Endodermal cell (in vitro differentiated cells): ENCODE data around the gene SIN3A. TPM values are rescaled to one million over a fixed set of nuclear protein-coding genes. Genes with fewer than 3 reads are reported as not detected.

Experiments used
- DNase-seq: peaks from one replicate; pipeline ENCODE4 v3.0.0-alpha.2; 2017
- H3K27ac ChIP-seq: 2 replicates; pipeline ENCODE4 v1.5.1; 2013; ENCODE audit warnings: mild to moderate bottlenecking, low read depth, low read length, moderate library complexity
- H3K27me3 ChIP-seq: 2 replicates; pipeline ENCODE4 v1.6.1; 2013; ENCODE audit warnings: mild to moderate bottlenecking, low read length, moderate library complexity; ENCODE audit not compliant: insufficient read depth, control insufficient read depth, poor library complexity, severe bottlenecking
- H3K36me3 ChIP-seq: 2 replicates; pipeline ENCODE4 v1.7.0; 2013; ENCODE audit warnings: mild to moderate bottlenecking, low read length, moderate library complexity; ENCODE audit not compliant: control insufficient read depth, insufficient read depth
- H3K4me1 ChIP-seq: one replicate; pipeline ENCODE4 v1.7.0; 2013; ENCODE audit warnings: low read length; ENCODE audit not compliant: control insufficient read depth, insufficient read depth
- H3K4me3 ChIP-seq: 2 replicates; pipeline ENCODE4 v1.5.1; 2013; ENCODE audit warnings: mild to moderate bottlenecking, low read length, moderate library complexity
- H3K9ac ChIP-seq: 2 replicates; pipeline ENCODE4 v1.6.1; 2013; ENCODE audit warnings: mild to moderate bottlenecking, low read length, moderate library complexity; ENCODE audit not compliant: poor library complexity, severe bottlenecking; ENCODE audit errors: extremely low read depth
- H3K9me3 ChIP-seq: 2 replicates; pipeline ENCODE4 v1.6.1; 2013; ENCODE audit warnings: mild to moderate bottlenecking, low read length, moderate library complexity; ENCODE audit not compliant: control insufficient read depth
- H3K27ac Mint-ChIP-seq: 2 replicates; pipeline ENCODE4 v1.8.0; 2020; ENCODE audit warnings: mixed read lengths
- H3K27me3 Mint-ChIP-seq: 2 replicates; pipeline ENCODE4 v1.8.0; 2021; ENCODE audit warnings: mild to moderate bottlenecking, mixed read lengths; ENCODE audit not compliant: insufficient read depth
- H3K36me3 Mint-ChIP-seq: 2 replicates; pipeline ENCODE4 v1.8.0; 2020; ENCODE audit warnings: low read depth, mixed read lengths
- H3K4me1 Mint-ChIP-seq: 2 replicates; pipeline ENCODE4 v1.8.0; 2020; ENCODE audit warnings: mixed read lengths
- H3K4me3 Mint-ChIP-seq: 2 replicates; pipeline ENCODE4 v1.8.0; 2020; ENCODE audit warnings: mild to moderate bottlenecking, moderate library complexity, mixed read lengths
- H3K9me3 Mint-ChIP-seq: 2 replicates; pipeline ENCODE4 v1.8.0; 2020; ENCODE audit warnings: mild to moderate bottlenecking, mixed read lengths
- WGBS, 2 experiments: methylation state at CpG; one replicate each; pipeline versions ENCODE4 v1.1.5 to v1.1.7; 2013; ENCODE audit warnings: missing lambda C conversion rate in 2 of 2, mixed read lengths in 1 of 2; ENCODE audit not compliant: insufficient coverage in 1 of 2, insufficient read length in 1 of 2; 5-methylcytosine and 5-hydroxymethylcytosine counted together
- total RNA-seq, 2 donors: library from RNA; stranded (reverse); fragmentation: NEBNext Ultra II Directional in 1 of 2; extraction: Animal tissue kit (Norgen Biotek cat#: 25700) in 1 of 2; gene quantifications; 2 replicates in 1 of 2; 3 replicates in 1 of 2; pipeline ENCODE4 v1.2.1, GENCODE V29; 2021
- TF ChIP-seq, protein P1 (sequence below): fragments of 200-600 bp; sonication (generic); conservative IDR thresholded peaks from 2 replicates; pipeline ENCODE4 v1.5.0; 2021; ENCODE audit warnings: antibody characterized with exemption, mild to moderate bottlenecking

The SIN3A gene
- total RNA-seq, 2 donors from 2014 or later, result 119 to 123 TPM

- H3K9ac ChIP-seq, result peak overlapping the region; percentile 90
- H3K9me3 ChIP-seq, result no peaks in the 10 kb centered on the region
- H3K36me3 ChIP-seq, result peaks cover 7% of the 10 kb centered on the region
- no peaks in the 10 kb centered on the region for H3K9me3 Mint-ChIP-seq
- H3K27me3 Mint-ChIP-seq, result no peaks in the 10 kb centered on the region
- peak; percentile 88 for DNase-seq
- peaks cover 3% of the 10 kb centered on the region for H3K36me3 Mint-ChIP-seq
- H3K27ac Mint-ChIP-seq, result peak overlapping the region; percentile 98
- peaks cover 7% of the 10 kb centered on the region for H3K4me1 Mint-ChIP-seq
- TF ChIP-seq, protein P1, sequence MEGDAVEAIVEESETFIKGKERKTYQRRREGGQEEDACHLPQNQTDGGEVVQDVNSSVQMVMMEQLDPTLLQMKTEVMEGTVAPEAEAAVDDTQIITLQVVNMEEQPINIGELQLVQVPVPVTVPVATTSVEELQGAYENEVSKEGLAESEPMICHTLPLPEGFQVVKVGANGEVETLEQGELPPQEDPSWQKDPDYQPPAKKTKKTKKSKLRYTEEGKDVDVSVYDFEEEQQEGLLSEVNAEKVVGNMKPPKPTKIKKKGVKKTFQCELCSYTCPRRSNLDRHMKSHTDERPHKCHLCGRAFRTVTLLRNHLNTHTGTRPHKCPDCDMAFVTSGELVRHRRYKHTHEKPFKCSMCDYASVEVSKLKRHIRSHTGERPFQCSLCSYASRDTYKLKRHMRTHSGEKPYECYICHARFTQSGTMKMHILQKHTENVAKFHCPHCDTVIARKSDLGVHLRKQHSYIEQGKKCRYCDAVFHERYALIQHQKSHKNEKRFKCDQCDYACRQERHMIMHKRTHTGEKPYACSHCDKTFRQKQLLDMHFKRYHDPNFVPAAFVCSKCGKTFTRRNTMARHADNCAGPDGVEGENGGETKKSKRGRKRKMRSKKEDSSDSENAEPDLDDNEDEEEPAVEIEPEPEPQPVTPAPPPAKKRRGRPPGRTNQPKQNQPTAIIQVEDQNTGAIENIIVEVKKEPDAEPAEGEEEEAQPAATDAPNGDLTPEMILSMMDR, result no peak
- H3K4me1 ChIP-seq, result peaks cover 5% of the 10 kb centered on the region
- 0 to 2% methylated on average over 8 to 16 of the region's 16 CpGs for WGBS, 2 experiments
- peak overlapping the region; percentile 94 for H3K4me3 Mint-ChIP-seq
- H3K27ac ChIP-seq, result peak overlapping the region; percentile 93
- no peaks in the 10 kb centered on the region for H3K27me3 ChIP-seq
- peak overlapping the region; percentile 93 for H3K4me3 ChIP-seq
Measured at GRCh38 chr15:75452364-75452864, 924 bp upstream of the SIN3A start.

- H3K4me3 ChIP-seq, result peak overlapping the region; percentile 77
- TF ChIP-seq, protein P1, result no peak
- peaks cover under 1% of the 10 kb centered on the region for H3K4me1 ChIP-seq
- Mint-ChIP-seq H3K27ac (peak overlapping the region; percentile 94), H3K36me3 (peaks cover 8% of the 10 kb centered on the region), H3K4me1 (peaks cover 3% of the 10 kb centered on the region), H3K27me3 (no peaks in the 10 kb centered on the region), H3K4me3 (peak overlapping the region; percentile 94), H3K9me3 (no peaks in the 10 kb centered on the region)
- no peaks in the 10 kb centered on the region for H3K27me3 ChIP-seq
- no peak for DNase-seq
- no peaks in the 10 kb centered on the region for H3K9me3 ChIP-seq
- H3K36me3 ChIP-seq, result peaks cover 15% of the 10 kb centered on the region
- H3K9ac ChIP-seq, result peak overlapping the region; percentile 63
- peak overlapping the region; percentile 97 for H3K27ac ChIP-seq
- WGBS, 2 experiments, result 0% methylated on average over 32 of the region's 45 CpGs; no CpG with 5 or more reads in 1 of the 2 experiments
Measured at GRCh38 chr15:75451202-75451673, 252 bp downstream of the SIN3A start.

DNA sequence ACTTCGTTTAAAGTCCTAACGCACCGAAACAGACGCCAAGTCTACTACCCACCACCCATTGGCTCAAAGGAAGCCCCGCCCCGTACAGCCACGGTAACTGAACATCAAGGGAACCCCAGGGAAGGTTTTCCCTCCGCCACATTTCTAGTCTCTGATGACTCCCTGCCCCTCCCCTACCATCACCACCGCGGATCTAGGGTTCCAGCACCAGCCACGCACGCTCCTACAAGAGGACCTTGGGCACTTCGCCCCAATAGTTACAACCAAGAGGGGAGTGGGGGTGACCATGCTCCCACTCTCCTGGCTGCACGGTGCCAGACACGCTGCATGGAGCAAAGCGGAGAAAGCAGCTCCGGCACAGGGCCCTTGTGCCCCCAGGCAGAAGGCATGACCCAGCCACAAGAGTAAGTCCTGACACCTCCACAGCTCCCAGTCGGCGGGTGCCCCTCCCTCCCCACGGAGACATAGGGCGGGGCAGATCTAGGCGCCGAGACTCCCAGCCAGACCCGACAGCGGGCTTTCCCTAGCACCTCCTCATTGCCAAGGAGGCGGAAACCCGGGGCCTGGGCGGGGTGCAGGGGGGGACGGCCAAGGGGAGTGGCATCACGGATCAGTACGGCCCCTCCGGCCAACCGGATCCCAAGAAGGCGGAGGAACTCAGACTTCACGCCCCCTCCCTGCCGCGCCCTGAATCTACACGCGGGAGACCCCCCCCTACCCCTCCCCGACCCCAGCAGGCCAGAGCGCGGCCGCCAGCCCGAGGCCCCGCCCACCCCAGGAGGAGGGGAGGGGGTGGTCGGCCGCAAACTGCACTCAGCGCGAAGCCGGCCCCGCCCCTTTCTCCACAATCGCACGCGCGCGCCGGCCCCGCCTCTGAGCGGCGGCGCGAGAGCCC is 936 bp downstream of the SIN3A start:
- H3K27ac Mint-ChIP-seq, result peak overlapping the region; percentile 99
- Histone ChIP-seq H3K36me3 (peaks cover 20% of the 10 kb centered on the region), H3K4me3 (peak overlapping the region; percentile 96), H3K27me3 (no peaks in the 10 kb centered on the region), H3K27ac (peak overlapping the region; percentile 86), H3K4me1 (peaks cover 3% of the 10 kb centered on the region), H3K9ac (peak overlapping the region; percentile 65), H3K9me3 (no peaks in the 10 kb centered on the region)
- no peaks in the 10 kb centered on the region for H3K27me3 Mint-ChIP-seq
- peaks cover 5% of the 10 kb centered on the region for H3K4me1 Mint-ChIP-seq
- peak; percentile 99 for DNase-seq
- WGBS, 2 experiments, result 0 to 1% methylated on average over 8 to 58 of the region's 62 CpGs
- H3K9me3 Mint-ChIP-seq, result no peaks in the 10 kb centered on the region
- H3K36me3 Mint-ChIP-seq, result peaks cover 13% of the 10 kb centered on the region
- H3K4me3 Mint-ChIP-seq, result peak overlapping the region; percentile 94
- TF ChIP-seq, protein P1, result no peak
